Measurements from ENCODE around the gene DUSP1. TPM values are rescaled to one million over a fixed set of nuclear protein-coding genes. Genes with fewer than 3 reads are reported as not detected.

The DUSP1 gene
- total RNA-seq, 1 experiment from 2014 or later = 522 TPM

DNA sequence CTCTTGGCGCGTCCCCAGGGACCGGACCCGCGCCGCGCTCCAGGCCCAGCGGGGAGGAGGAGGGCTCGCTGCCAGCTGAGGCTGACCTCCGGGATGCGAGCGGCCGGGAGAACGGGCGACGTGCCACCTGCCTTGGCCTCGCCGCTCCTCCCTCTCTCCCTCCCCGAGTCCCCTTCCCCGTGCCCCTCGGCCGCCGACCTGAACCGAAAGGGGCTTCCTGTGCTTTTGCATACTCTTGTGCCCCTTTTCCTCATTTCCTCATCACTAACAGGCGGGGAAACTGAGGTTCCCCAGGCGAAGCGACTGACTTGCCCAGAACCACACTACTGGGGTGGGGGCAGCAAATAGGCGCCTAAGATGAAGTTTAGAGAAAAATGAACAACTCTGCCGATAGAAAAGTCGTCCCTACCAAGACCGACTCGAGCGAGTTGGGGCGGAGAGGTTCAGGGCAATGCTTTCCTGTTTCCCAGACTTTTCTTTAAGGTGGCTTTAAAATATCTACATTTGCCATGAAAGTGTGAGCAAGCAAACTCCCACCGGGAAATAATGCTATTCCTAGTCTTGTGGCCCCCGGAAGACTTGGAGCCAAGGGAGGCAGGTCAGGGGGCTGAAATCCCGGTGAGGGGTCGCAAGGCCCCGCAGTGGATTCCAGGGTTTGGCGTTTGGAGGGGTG lies 580 bp upstream of the DUSP1 start:
- Histone ChIP-seq H3K36me3 (ENCODE audit: low read depth, low read length) (peaks cover 29% of the 10 kb centered on the region), H3K4me2 (ENCODE audit: low read length) (peak overlapping the region; percentile 90), H3K9me3 (ENCODE audit: low read length) (no peaks in the 10 kb centered on the region), H3K4me1 (ENCODE audit: insufficient read depth, low read length) (peaks cover 57% of the 10 kb centered on the region), H3K27ac (ENCODE audit: low read length) (peak overlapping the region; percentile 90), H4K20me1 (ENCODE audit: low read length) (peaks cover 32% of the 10 kb centered on the region), H3K9me2 (replicated peaks; ENCODE audit: low read length) (no peaks in the 10 kb centered on the region), H2AFZ (ENCODE audit: low read length) (no peak overlapping the region), H3K27me3 (ENCODE audit: low read length) (no peaks in the 10 kb centered on the region), H3K4me3 (ENCODE audit: low read length) (peak overlapping the region; percentile 68), H3K9ac (ENCODE audit: low read length) (peak overlapping the region; percentile 89), H3K79me2 (ENCODE audit: low read length) (peaks cover 35% of the 10 kb centered on the region), H3F3A (ENCODE audit: low read length, unreplicated experiment) (peaks cover 18% of the 10 kb centered on the region)
- ATAC-seq (peak; percentile 5), DNase-seq (peak; percentile 51)
- BruUV-seq (replicated peaks) = TSS peak; percentile 68
- intact Hi-C loops (cut with micrococcal nuclease) = loop anchor here (1.0 to 10.0 kb wide), 9 partner anchors 27 to 683 kb away; partner anchors contain the start of gene RPL26L1
- CTCF ChIA-PET = interaction anchor here (0.6 to 1.0 kb wide), 4 partner anchors 26 to 310 kb away, joined by 3 to 7 read pairs (median 4); no protein-coding TSS in a partner anchor
- POLR2A ChIA-PET (ENCODE audit: unreplicated experiment) = interaction anchor here (0.5 to 1.3 kb wide), 9 partner anchors 11 to 1171 kb away, joined by 3 to 16 read pairs (median 4); no protein-coding TSS in a partner anchor
- peak; percentile 80; the same call in 1 of the 2 replicates for TF ChIP-seq EZH2phosphoT487 (IDR thresholded peaks at IDR 0.05; ENCODE audit: borderline replicate concordance, low read length)
- TF ChIP-seq, protein P1, sequence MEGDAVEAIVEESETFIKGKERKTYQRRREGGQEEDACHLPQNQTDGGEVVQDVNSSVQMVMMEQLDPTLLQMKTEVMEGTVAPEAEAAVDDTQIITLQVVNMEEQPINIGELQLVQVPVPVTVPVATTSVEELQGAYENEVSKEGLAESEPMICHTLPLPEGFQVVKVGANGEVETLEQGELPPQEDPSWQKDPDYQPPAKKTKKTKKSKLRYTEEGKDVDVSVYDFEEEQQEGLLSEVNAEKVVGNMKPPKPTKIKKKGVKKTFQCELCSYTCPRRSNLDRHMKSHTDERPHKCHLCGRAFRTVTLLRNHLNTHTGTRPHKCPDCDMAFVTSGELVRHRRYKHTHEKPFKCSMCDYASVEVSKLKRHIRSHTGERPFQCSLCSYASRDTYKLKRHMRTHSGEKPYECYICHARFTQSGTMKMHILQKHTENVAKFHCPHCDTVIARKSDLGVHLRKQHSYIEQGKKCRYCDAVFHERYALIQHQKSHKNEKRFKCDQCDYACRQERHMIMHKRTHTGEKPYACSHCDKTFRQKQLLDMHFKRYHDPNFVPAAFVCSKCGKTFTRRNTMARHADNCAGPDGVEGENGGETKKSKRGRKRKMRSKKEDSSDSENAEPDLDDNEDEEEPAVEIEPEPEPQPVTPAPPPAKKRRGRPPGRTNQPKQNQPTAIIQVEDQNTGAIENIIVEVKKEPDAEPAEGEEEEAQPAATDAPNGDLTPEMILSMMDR (conservative IDR thresholded peaks at IDR 0.05; ENCODE audit: low read depth, low read length) = no peak
- no peak for TF ChIP-seq EZH2 (IDR thresholded peaks at IDR 0.05; ENCODE audit: low read length, unreplicated experiment)

DNA sequence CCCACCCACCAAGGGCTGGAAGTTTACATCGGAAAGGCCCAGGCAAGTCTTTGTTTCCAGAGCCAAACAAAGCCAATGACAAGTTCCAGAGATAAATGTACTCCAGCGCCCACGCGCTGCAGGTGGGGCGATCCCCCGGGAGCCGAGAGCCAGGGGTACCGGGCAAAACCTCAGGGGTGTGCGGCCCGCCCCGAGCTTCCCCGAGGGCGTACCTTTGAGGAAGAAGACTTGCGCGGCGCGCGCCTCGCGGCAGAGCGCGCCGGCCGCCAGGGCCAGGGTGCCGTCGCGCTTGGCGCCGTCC lies 671 bp downstream of the DUSP1 start:
- Histone ChIP-seq H3K4me2 (ENCODE audit: low read length) (peak overlapping the region; percentile 96), H3K27me3 (ENCODE audit: low read length) (no peaks in the 10 kb centered on the region), H3K9me3 (ENCODE audit: low read length) (no peaks in the 10 kb centered on the region), H3K4me3 (ENCODE audit: low read length) (peak overlapping the region; percentile 90), H2AFZ (ENCODE audit: low read length) (no peak overlapping the region), H3K4me1 (ENCODE audit: insufficient read depth, low read length) (peaks cover 57% of the 10 kb centered on the region), H4K20me1 (ENCODE audit: low read length) (peaks cover 32% of the 10 kb centered on the region), H3K9ac (ENCODE audit: low read length) (peak overlapping the region; percentile 98), H3F3A (ENCODE audit: low read length, unreplicated experiment) (peaks cover 26% of the 10 kb centered on the region), H3K27ac (ENCODE audit: low read length) (peak overlapping the region; percentile 72), H3K36me3 (ENCODE audit: low read depth, low read length) (peaks cover 29% of the 10 kb centered on the region), H3K79me2 (ENCODE audit: low read length) (peaks cover 35% of the 10 kb centered on the region), H3K9me2 (replicated peaks; ENCODE audit: low read length) (no peaks in the 10 kb centered on the region)
- CTCF ChIA-PET = interaction anchor here (0.5 to 2.1 kb wide), 2 partner anchors 78 to 98 kb away, joined by 3 to 6 read pairs; no protein-coding TSS in a partner anchor
- POLR2A ChIA-PET (ENCODE audit: unreplicated experiment) = no interaction called here
- no peak for DNase-seq
- intact Hi-C loops (cut with micrococcal nuclease) = loop anchor here (2.0 to 10.0 kb wide), 3 partner anchors 162 to 684 kb away; partner anchors contain the start of gene RPL26L1
- no TSS peak for BruUV-seq (replicated peaks)
- ATAC-seq = no peak
- TF ChIP-seq, protein P1 (conservative IDR thresholded peaks at IDR 0.05; ENCODE audit: low read depth, low read length) = no peak
- TF ChIP-seq EZH2phosphoT487 (IDR thresholded peaks at IDR 0.05; ENCODE audit: borderline replicate concordance, low read length) (no peak), EZH2 (IDR thresholded peaks at IDR 0.05; ENCODE audit: low read length, unreplicated experiment) (no peak)

Measured in PC-3 (cell line).